GM21360 (cell line): ENCODE results near the gene LTBP2.

ENCODE experiments used
- ATAC-seq: cut with Tn5 transposase; IDR thresholded peaks from one replicate; pipeline ENCODE4 v1.9.1; 2021; ENCODE audit warnings: mild to moderate bottlenecking, moderate library complexity; ENCODE audit not compliant: unreplicated experiment

The LTBP2 gene

DNA sequence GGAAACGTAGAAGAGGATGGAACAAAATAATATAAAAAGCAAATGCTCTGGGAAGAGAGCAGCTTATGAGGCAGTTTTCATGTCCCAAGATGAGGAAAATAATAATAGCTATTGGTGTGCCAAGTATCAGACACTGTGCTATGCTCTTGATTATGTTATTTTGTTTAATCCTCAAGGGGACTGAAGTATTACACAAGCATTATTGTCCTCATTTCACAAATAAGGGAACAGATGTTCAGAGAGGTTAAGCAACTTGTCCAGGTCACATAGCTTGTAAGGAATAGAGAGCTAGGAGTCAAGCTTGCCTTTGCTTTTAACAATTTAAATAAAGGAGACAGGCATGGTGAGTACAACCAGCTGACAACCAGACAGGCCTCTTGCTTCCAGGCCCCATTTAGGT lies 26.9 kb upstream of the LTBP2 start:
- ATAC-seq: no peak

DNA sequence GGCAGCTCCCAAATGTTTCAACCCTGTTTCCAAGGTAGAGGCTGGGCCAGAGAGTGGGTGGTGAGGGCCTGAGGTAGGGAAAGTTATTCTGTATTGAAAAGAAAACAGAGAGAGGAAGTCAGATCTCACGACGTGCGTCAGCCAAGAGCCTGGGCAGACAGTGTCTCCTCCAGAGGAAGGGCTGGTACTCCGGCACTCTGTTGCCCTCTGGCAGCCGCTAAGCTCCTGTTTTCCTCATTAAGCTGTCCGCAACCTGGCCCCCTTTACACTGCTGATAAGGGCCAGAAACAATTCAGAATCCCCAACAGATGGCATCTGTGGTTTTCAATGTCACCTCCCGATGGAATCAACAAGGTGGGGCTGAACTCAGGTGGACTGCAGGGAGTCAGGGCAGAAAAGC lies 26.0 kb upstream of the LTBP2 start:
- ATAC-seq: no peak

DNA sequence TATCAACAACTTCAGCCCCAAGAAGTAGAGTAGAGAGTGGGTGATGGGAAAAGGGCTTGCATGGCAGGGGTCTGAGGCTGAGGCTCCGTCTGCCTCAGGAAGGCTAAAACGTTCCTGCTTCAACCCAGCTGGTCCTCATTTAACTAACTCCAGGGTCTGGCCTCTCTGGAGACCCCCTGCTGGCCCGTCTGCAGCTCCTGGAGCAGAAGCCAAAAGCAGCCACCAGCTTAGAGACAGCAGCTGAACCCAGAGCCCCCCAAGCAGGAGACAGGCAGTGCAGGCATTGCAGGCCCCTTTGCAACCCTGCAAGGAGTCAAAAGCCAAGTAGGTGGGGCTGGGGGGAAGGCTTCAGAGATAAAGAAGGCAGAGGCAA lies 25.1 kb upstream of the LTBP2 start:
- ATAC-seq: no peak

DNA sequence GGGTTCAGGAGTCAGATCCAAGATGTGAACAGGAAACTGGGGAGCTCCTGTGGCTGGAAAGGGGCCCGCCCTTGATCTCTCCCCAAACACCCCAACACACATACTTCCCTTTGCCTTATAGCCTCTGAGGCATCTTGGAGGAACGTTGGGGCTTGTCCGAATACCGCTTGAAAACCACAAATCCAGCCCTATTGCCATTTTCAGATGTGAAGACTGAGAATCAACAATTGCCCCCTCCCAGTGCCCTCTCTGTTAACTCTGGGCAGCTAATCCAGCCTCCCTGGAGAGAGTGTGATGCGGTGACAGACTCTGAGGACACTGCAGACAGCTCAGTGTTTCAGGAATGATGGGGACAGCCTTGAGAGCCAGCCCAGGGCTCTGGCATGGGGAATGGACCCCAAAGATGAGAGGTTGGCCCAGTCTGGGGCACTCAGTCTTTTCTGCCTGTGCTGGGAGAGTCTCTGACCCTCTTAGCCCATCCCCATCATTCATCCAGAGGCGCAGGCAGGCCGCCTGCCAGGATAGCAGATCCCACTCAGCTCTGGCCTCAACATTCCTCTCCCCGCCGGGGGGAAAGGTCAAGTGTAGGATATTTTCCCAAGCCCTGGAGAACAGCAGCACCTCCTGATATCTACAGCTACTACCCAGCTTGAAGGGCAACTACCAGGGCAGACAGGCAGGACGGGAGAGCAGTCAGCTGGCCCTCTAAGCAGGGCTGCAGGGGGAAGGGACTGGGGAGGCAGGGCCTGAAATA lies 24.6 kb upstream of the LTBP2 start:
- ATAC-seq: no peak

DNA sequence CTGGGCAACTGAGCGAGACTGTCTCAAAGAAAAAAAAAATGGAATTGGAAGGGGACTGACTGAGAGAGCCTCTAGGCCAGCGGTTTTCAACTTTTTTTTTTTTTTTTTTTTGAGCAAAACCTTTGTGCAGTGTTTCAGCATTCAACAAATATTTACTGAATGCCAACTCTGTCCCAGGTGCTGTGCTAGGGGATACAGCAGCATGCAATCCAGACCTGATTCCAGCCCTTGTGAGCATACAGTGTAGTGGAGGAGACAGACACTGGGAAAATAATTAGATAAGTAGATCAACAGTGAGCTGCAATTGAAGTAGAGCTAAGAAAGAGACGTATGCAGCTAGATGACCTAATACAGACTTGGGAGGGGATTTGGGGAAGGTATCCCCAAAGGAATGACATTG lies 23.8 kb upstream of the LTBP2 start:
- no peak for ATAC-seq

DNA sequence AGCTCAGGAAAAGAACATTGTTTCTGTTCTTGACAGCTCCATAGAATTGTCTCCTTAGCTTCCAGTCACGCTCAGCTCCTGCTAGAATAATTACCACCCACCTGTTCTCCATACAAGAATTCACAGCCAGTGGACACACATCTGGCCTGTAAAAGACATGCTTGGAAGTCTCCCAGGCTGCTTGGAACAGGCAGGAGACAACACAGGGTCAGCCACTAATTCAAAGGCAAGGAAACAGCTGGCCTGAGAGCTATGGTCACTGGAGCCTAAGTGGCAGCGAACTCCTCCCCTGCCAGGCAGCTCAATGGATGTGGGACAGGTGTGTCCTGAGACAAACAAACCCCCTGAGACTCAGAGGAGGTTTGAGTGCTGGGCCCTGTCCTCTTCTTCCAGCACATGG lies 22.9 kb upstream of the LTBP2 start:
- ATAC-seq: no peak

DNA sequence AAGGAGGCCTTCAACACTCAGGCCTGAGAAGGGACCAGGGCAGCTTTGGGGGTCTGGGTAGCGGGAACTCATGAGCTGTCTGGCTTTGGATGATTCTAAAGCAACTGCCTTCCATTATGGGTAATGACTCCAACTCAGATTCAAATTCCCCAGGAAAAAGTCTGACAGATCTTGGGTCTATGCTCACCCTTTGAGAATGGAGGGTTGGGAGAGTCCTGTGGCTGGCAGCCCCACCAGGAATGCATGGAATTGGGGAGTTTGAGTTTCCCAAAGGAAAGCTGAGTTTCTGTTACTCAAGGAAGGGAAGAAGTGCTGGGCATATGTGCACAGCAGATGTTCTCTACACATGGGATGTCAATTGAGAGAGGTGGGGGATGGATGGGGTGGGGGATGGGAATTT lies 22.4 kb upstream of the LTBP2 start:
- no peak for ATAC-seq

DNA sequence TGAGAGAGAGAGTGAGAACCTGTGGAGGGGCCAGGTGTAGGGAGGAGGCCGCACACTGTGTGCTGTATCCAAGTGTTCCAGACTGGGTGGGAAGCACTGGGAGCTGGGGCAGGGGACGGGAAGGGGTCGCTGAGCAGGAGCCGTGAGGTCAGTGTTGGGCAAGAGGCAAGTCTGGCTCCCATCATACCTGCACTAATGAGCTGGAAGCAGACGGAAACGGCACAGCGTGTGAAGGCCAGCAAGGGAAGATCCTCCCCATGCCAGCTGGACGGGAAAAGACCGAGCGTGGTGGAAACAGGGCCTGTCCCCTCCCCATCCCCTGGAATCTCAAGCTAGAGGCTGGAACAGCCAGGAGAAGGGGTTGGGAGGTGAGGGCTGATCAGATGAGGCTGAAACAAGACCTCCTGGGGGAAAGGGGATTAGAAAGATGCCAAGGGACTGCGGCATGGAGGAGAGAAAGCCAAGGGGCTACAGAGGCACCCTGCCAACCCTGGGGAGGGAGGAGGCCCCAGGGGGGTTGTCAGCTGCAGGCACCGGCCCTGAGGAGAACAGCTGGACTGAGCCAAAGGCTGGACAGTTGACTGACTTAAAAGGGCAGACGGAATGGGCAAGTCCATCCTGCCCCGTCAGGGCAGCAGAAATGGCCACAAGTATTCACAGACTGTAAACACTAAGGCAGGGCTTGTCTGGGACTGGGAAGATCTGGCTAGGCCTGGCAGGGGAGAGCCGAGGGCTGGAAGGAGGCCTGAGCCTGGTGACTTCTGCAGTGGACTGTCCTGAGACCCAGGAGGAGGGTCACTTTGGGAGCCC lies 19.0 kb upstream of the LTBP2 start:
- no peak for ATAC-seq

DNA sequence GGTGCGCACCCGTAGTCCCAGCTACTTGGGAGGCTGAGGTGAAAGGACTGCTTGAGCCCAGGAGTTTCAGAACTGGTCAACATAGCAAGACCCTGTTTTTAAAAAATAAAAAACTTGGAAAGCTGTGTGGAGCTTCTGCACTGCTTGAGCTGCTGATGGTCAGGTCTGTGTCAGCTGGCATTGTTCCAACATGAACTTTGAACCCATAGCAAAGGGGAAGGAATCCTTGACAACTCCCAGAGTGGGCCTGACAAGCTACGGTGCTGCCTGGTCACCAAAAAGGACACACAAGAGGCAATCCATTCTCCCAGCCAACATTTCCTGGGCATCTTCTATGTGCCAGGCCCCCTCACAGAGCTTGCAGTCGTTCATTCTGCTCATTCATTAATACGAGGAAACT lies 16.4 kb upstream of the LTBP2 start:
- ATAC-seq: no peak

DNA sequence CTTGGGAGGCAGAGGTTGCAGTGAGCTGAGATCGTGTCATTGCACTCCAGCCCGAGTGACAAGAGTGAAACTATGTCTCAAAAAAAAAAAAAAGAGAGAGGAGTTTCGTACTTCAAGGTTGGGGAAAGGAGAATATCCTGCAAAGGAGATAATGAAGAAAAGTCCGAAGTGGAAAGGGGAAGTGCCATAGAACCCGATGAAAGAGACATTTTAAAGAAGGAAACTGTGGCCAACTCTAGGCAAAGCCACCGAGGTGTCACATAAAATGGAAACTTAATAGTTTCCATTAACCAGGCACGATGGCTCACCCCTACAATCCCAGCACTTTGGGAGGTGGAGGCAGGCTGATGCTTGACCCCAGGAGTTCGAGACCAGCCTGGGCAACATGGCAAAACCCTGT lies 15.0 kb upstream of the LTBP2 start:
- no peak for ATAC-seq

DNA sequence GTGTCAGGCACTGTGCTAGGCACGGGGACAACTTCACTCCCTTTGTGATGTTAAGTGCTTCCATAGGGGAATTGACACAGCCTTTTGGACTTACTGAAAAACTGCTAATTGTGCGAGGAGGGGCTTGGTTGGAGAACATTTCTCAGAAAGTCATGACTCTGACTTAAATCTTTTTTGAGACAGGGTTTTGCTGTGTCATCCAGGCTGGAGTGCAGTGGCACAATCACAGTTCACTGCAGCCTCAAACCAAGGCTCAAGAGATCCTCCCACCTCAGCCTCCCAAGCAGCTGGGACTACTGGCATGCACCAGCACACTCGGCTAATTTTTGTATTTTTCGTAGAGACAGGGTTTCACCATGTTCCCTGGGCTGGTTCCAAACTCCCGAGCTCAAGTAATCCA lies 10.2 kb upstream of the LTBP2 start:
- no peak for ATAC-seq

DNA sequence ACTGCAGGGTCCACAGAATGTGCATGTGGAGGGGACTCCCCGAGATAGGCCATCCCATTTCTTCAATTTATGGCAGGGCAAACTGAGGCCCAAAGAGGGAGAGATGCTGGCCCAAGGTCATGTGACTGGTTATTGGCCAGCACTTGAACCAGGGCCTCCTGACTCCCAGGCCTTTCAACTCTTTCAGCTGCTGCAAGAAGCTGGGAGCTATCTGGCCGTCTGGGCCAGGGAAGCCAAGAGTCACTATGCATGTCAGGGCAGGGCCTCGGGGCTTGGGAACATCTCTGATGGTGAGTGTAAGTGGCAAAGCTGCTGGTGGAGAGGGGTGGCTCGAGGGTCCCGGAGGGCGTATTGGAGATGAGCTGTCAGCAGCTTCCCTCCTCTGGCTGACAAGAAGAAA lies 9.5 kb upstream of the LTBP2 start:
- no peak for ATAC-seq

DNA sequence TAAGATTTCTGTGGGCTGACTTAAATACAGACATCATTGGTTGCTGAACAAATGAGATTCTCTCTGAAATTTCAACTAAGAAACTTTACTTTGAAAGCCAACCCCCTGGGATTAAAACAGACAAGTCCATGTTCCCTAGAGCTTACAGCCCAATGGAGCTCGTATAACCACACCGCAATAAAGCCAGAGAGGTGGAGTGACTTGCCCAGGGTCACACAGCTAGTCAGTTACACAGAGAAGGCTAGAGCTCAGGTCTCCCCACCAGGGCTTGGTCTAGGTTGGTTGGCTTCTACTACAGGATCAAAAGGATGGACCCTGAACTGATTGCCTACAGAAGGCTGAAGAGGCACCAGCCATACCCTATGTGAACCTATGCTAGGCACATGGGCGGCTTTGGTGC lies 8.9 kb upstream of the LTBP2 start:
- no peak for ATAC-seq

DNA sequence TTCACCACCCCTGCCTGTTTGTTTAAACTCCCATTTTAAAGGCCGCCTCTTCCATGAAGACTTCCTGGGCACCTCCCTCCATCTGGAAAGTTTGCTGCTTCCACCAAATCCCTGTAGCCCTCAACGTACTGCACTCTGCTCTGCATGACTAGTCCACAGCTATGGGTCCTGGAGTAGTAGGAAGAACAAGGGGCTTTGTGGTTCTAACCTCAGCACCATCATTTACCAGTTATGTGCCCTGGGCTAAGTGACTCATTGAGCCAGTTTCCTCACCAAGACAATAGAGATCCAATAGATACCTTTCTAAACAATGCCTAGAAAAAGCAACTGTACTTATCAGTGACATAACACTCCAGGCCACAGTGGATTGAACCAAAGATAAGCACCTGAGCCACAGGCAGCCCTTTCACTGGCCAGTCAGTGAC lies 8.5 kb upstream of the LTBP2 start:
- ATAC-seq: no peak

DNA sequence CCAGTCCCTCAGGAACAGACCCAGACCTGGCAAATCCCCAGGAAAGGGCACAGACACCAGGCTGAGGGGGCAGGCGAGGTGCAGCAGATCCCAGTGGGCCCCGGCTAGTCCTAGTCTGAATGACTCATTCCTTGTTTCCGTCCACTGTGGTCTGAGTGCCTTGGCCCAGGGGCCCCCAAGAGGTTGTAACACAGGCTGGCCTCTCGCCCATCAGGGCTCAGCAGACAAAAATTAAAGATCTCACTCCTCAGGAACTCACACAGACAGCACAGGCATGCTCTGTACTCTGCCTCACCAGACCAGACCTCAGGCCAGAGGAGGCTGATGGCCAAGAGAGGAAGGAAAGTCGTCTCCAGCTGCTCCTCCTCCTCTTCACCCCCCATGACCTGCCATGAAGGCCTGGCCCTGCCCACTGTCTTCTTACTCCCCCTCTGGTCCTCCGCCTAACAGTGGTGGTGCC lies 7.7 kb upstream of the LTBP2 start:
- ATAC-seq: no peak

DNA sequence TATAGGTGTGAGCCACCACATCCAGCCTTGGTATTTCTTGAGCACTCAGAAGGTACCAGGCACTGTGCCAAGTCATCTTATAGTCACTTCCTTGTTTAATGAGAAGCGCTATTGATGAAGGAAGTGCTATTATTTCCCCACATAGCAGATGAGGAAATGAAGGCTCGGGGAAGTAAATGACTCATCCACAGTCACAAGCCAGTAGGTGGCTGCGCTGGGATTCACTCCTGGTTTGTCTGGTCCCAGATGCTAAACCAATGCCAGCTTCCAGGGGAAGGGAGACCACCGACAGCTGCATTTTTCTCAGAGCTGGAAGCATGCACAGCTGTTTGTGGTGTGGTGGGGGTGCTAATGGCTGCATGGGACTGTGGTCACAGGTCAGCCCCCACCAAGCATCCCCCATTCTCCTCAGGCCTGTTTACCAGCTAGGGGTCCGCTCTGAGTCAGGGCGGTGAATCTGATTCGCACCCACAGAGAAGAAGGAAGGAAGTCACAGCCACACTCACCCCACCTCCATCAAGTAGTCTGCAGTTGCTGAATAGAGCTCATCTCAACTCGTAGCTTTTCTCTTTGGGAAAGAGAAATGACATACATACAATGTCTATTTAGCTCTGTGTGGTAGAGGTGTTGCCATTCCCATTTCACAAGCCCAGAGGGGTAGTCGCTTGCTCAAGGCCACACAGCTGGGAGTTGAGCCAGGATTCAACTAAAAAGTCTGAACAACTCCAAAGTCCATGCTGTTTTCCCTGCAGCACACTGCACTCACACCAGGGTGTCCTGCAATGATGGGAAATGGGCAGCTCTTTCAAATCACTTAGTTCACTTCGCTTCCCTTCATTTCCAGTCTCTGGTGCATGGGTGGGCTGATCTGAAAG lies 6.3 kb upstream of the LTBP2 start:
- ATAC-seq: no peak

DNA sequence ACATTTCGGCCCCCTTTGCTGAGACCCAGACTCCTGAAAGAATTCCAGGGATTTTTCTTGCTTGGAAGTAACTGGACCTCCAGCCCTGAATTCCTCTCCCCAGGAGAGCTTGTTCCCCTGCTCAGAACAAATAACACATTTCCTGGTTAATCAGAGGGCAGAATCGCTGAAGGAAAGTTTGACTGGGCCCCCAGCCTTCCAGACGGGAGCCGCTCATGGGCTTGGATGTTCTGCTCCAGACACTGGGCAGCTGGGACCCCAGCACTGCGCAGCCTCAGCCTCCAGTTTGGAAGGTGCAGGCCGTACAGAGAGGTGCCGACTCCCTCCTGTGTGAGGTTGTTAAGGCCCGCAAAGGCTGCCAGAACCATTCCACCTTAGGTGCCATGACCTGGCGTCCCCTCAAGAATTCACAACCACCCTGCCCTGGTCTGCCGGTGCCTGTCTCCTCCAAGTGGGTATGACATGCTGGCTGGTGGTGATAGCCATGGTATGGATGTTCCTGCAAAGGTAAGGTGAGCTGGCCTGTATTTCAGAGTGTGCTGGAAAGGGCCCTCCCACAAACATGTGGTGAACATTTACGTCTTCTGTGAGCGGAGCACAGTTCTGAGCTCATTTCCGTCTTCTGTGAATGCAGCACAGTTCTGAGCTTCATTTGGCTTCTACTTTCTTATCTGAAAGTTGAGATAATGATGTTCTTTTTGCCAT lies 5.1 kb upstream of the LTBP2 start:
- no peak for ATAC-seq

DNA sequence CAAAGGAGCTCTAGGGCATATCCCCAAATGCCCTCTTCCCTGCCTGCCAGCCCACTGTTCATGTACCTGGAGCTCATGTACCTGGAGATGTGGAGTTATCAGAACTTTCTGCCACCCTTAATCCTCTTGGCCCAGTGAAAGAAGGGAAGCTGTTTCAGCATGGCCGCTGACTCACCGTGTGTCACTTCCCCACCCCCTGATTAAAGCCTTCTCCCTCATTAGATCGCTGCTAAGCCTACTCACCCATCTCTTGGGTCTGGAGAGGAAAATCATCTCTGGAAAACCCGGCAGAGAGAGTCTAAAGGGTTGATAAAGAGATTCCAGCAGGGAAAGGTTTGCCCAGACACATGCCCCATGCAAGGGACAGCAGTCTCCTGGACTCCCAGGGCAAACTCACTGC lies 4.5 kb upstream of the LTBP2 start:
- no peak for ATAC-seq

DNA sequence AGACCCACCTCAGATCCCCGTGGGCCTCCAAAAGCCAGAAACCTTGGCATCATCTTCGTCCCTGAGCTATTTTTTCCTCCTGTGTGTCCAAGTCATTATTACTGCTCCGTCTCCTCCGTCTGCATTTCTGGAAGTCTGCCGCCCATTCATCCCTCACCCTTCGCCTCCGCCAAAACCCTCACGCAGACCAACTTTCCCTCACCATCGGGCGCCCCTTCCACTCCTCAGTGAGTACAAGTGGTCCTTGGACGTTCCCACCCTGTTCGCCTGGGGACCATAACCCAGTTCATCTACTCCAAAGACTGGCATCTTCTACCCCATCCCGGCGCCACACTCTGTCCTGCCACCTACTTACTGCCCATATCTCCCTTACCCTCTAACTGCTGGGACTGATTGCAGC lies 3.7 kb upstream of the LTBP2 start:
- ATAC-seq: no peak

DNA sequence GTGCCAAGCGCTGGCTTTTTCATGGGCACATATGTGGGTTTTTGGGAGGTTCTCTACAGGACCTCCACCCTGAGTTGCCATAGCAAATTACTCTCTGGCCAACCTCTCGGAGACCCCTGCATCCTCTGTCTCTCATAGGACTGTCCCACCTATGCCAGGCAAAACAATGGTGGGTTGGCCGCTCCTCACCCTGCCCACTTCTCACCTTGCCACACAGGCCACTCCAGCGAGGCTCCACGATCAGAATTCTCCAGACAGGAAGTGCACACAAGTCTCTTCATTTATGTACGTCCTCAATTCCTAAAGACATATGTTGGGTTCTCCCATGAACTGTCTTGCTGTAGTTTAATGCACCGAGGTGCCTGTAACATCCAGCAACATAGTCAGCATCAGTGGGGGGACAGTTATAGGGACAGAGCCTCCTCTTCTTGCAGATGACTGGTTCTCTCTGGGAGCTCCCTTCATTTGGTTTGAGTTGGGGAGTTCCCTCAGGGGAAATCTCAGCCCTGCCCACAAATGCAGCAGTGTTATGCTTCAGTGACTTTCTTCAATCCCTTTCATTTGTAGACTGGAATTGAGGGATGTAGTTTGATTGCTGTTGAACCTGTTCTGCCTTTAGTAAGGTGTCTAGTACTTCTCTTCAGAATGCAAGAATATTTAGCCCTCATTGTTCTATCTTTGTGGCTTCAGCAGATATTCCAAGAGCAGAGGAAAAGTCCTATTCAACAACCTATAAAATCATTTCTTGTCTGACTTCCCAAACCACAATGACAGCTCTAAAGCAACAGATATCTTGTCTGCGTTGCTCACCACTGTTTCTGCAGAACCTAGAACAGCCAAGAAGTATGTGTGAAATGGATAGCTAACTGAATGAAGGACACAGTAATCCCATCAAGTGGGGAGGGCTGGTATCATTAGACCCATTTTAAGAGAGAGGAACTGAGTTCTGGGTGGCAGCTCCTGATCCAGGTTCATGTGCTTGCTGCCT lies 2.8 kb upstream of the LTBP2 start:
- no peak for ATAC-seq
